AG04450 (cell line): Measurements from ENCODE around the gene FTH1. TPM values are rescaled to one million over a fixed set of nuclear protein-coding genes. Genes with fewer than 3 reads are reported as not detected.
A peak's percentile ranks its signal among the peaks of the same experiment; 100 is the strongest.

ENCODE experiments used
- CTCF ChIA-PET: fragments of 300-600, 350-600 bp; formaldehyde crosslinking; extraction: SDS; loops from one replicate; lab custom pipeline; 2022; ENCODE audit warnings: antibody characterized with exemption, inconsistent platforms; lab: Charles Lee
- POLR2A ChIA-PET: fragments of 350-600 bp; formaldehyde crosslinking; extraction: SDS; loops from one replicate; lab custom pipeline; 2021; ENCODE audit warnings: antibody characterized with exemption, inconsistent platforms; lab: Yijun Ruan, JAX
- DNase-seq: peaks from one replicate; pipeline ENCODE4 v3.0.0-alpha.2; 2011; ENCODE audit warnings: low read depth, low spot score
- H3K27ac ChIP-seq: one replicate; pipeline ENCODE4 v1.5.1; 2012; ENCODE audit warnings: low read depth, low read length, control low read depth
- H3K27me3 ChIP-seq: one replicate; pipeline ENCODE4 v1.6.0; 2012; ENCODE audit warnings: low read length; ENCODE audit not compliant: control insufficient read depth, insufficient read depth
- H3K4me3 ChIP-seq: 2 replicates; pipeline ENCODE4 v1.5.1; 2011; ENCODE audit warnings: mild to moderate bottlenecking, low read depth, low read length, control low read depth
- H3K9me3 ChIP-seq: 2 replicates; pipeline ENCODE4 v1.5.1; 2012; ENCODE audit warnings: low read length; ENCODE audit not compliant: control insufficient read depth, insufficient read depth
- polyA plus RNA-seq: library from polyadenylated mRNA; depleted of rRNA; stranded (reverse); fragments of >200 nt; gene quantifications from 2 replicates; pipeline ENCODE4 v1.2.3, GENCODE V29; 2011
- TF ChIP-seq, protein P1 (sequence below): IDR thresholded peaks from 2 replicates; pipeline ENCODE4 v1.5.1; 2011; ENCODE audit warnings: low read depth, low read length, control low read depth, inconsistent platforms

The FTH1 gene
- polyA plus RNA-seq, 1 experiment, result 3,294 TPM

DNA sequence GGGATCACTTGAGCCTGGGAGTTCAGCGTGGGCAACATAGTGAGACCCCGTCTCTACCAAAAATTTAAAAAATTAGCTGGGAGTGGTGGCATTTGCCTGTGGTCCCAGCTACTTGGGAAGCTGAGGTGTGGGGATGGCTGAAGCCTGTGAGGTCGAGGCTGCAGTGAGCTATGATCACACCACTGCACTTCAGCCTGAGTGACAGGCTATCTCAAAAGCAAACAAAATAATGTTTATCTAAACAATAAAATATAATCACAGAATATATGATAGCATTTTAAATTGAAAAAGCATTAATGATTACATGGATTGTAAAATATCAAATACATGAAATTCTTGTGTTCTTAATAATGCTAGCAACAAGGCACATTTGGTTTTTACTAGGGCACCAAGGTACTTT, 14.6 kb downstream of the FTH1 start:
- TF ChIP-seq, protein P1, sequence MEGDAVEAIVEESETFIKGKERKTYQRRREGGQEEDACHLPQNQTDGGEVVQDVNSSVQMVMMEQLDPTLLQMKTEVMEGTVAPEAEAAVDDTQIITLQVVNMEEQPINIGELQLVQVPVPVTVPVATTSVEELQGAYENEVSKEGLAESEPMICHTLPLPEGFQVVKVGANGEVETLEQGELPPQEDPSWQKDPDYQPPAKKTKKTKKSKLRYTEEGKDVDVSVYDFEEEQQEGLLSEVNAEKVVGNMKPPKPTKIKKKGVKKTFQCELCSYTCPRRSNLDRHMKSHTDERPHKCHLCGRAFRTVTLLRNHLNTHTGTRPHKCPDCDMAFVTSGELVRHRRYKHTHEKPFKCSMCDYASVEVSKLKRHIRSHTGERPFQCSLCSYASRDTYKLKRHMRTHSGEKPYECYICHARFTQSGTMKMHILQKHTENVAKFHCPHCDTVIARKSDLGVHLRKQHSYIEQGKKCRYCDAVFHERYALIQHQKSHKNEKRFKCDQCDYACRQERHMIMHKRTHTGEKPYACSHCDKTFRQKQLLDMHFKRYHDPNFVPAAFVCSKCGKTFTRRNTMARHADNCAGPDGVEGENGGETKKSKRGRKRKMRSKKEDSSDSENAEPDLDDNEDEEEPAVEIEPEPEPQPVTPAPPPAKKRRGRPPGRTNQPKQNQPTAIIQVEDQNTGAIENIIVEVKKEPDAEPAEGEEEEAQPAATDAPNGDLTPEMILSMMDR, result no peak
- peaks cover 4% of the 10 kb centered on the region; the same call in 1 of the 2 replicates for H3K9me3 ChIP-seq
- no peaks in the 10 kb centered on the region for H3K27me3 ChIP-seq
- no peak for DNase-seq
- POLR2A ChIA-PET, result interaction anchor here (2.0 kb wide), 1 partner anchor 15 kb away, joined by 6 read pairs; the partner anchor contains the start of gene FTH1
- CTCF ChIA-PET, result interaction anchor here (1.0 to 1.8 kb wide), 5 partner anchors 54 to 155 kb away, joined by 3 to 10 read pairs (median 4); no protein-coding TSS in a partner anchor
- no peak overlapping the region for H3K4me3 ChIP-seq
- H3K27ac ChIP-seq, result no peak overlapping the region

DNA sequence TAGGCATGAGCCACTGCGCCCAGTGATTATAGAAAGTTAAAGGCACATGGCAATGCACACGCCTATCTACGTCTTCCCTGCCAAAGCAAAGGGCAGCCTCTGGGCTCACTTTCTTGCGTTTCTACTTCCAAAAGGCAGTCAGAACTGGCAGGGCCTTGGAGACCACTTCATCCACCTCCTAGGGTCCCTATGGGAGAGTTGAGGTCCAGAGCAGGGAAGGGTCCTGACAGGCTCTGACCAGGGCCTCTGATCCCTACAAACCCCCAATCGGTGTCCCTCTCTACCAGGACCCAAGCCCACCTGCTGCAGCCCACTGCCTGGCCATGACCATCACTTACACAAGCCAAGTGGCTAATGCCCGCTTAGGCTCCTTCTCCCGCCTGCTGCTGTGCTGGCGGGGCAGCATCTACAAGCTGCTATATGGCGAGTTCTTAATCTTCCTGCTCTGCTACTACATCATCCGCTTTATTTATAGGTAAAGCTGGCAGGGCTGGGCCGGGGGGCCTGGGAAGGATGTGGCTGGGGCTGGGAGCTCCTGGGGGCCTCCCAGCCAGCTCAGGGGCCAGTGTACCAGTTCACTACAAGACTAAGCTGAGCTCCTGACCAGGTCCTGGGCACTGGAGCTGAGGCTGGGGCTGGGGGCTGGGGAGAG, 15.8 kb downstream of the FTH1 start:
- TF ChIP-seq, protein P1, result no peak
- CTCF ChIA-PET, result interaction anchor here (1.0 to 8.6 kb wide), 7 partner anchors 15 to 156 kb away, joined by 3 to 345 read pairs (median 10); no protein-coding TSS in a partner anchor
- peaks cover 4% of the 10 kb centered on the region; the same call in 1 of the 2 replicates for H3K9me3 ChIP-seq
- no peak for DNase-seq
- POLR2A ChIA-PET, result interaction anchor here (1.1 to 2.0 kb wide), 3 partner anchors 16 to 59 kb away, joined by 3 to 6 read pairs (median 4); partner anchors contain the start of gene FTH1
- H3K27me3 ChIP-seq, result no peaks in the 10 kb centered on the region
- H3K27ac ChIP-seq, result no peak overlapping the region
- H3K4me3 ChIP-seq, result no peak overlapping the region

GRCh38 chr11:61950035-61950547, 17.3 kb downstream of the FTH1 start, which contains the start of gene BEST1:
TSS of gene BEST1 (plus strand) at chr11:61950351. CDS start at chr11:61951807, 1,456 bp downstream.
- TF ChIP-seq, protein P1, result no peak
- ChIA-PET POLR2A (interaction anchor here (0.7 to 2.3 kb wide), 9 partner anchors 11 to 196 kb away, joined by 3 to 32 read pairs (median 7); partner anchors contain the start of gene FTH1), CTCF (interaction anchor here (0.6 to 8.6 kb wide), 11 partner anchors 11 to 162 kb away, joined by 3 to 345 read pairs (median 4); no protein-coding TSS in a partner anchor)
- Histone ChIP-seq H3K27me3 (peaks cover 3% of the 10 kb centered on the region), H3K27ac (peak within 1 kb of the TSS; percentile 94), H3K4me3 (no peak within 1 kb of the TSS; the same call in 1 of the 2 replicates), H3K9me3 (no peaks in the 10 kb centered on the region; the same call in 1 of the 2 replicates)
- DNase-seq, result no peak

DNA sequence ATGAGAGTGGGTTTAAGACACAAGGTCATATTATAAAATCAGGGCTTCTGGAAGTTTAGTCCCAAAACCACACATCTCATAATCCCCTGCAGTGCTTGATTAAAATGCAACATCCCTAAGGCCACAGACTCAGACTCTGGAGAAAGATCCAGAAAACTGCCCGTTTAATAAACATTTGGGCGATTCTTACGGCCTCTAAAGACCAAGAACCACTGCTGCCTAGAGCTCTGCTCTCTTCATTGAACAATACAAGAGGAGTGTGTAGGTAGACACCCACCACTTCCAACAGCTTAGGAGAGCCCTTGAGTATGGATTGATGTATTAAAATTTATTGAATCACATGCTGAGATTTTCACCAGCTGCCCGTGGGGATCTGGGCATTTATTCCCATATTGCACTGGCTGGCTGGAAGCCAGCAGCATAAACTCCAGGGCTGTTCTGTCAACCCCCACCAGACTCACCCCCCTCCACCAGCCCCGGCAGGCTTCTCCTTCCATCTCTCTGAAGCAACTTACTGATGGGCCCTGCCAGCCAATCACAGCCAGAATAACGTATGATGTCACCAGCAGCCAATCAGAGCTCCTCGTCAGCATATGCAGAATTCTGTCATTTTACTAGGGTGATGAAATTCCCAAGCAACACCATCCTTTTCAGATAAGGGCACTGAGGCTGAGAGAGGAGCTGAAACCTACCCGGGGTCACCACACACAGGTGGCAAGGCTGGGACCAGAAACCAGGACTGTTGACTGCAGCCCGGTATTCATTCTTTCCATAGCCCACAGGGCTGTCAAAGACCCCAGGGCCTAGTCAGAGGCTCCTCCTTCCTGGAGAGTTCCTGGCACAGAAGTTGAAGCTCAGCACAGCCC, 18.0 kb downstream of the FTH1 start:
- ChIA-PET POLR2A (interaction anchor here (0.7 to 2.3 kb wide), 10 partner anchors 12 to 196 kb away, joined by 3 to 32 read pairs (median 6); partner anchors contain the start of gene FTH1), CTCF (interaction anchor here (0.6 to 8.6 kb wide), 14 partner anchors 12 to 679 kb away, joined by 3 to 345 read pairs (median 4); partner anchors contain the start of gene INCENP)
- no peaks in the 10 kb centered on the region; the same call in 1 of the 2 replicates for H3K9me3 ChIP-seq
- TF ChIP-seq, protein P1, result no peak
- peak overlapping the region; percentile 94 for H3K27ac ChIP-seq
- DNase-seq, result peak; percentile 95
- peaks cover 9% of the 10 kb centered on the region for H3K27me3 ChIP-seq
- H3K4me3 ChIP-seq, result no peak overlapping the region; the same call in 1 of the 2 replicates
